H1 (cell line): ENCODE measurements around the gene TMEM245. TPM values are rescaled to one million over a fixed set of nuclear protein-coding genes. Genes with fewer than 3 reads are reported as not detected.

Experiments used
- CTCF ChIA-PET: fragments of 300-600 bp; sonication (Branson Sonifier 250); formaldehyde crosslinking; loops from one replicate; lab custom pipeline; 2021; ENCODE audit not compliant: partially characterized antibody; lab: Charles Lee
- POLR2A ChIA-PET: fragments of 300-600 bp; sonication (Branson Sonifier 250); formaldehyde crosslinking; loops from one replicate; lab custom pipeline; 2021; ENCODE audit warnings: inconsistent platforms; ENCODE audit not compliant: partially characterized antibody; lab: Charles Lee
- DNase-seq, 2 experiments: peaks; one replicate each; pipeline versions ENCODE4 v3.0.0 to v3.0.0-alpha.2; 2010 to 2022; ENCODE audit warnings: low spot score in 2 of 2, low read depth in 1 of 2, mixed read lengths in 1 of 2
- FAIRE-seq: peaks from 2 replicates; lab custom pipeline; 2011; peaks lifted over from hg19 to GRCh38; lab: Jason Lieb, UNC
- H2AFZ ChIP-seq: 2 replicates; pipeline ENCODE4 v1.8.1; 2012; ENCODE audit warnings: low read length, inconsistent platforms
- H2AK5ac ChIP-seq: 2 replicates; pipeline ENCODE4 v1.6.1; 2013; ENCODE audit warnings: low read depth, low read length
- H2BK120ac ChIP-seq: replicated peaks from 2 replicates; pipeline ENCODE3; 2013; ENCODE audit warnings: low read depth, low read length, inconsistent platforms
- H2BK12ac ChIP-seq: 2 replicates; pipeline ENCODE4 v1.6.1; 2013; ENCODE audit warnings: low read depth, low read length
- H2BK15ac ChIP-seq: 2 replicates; pipeline ENCODE4 v1.6.1; 2013; ENCODE audit warnings: low read length
- H2BK20ac ChIP-seq: 2 replicates; pipeline ENCODE4 v1.6.1; 2013; ENCODE audit warnings: low read length
- H2BK5ac ChIP-seq: 2 replicates; pipeline ENCODE4 v1.6.1; 2013; ENCODE audit warnings: low read depth, low read length
- H3K14ac ChIP-seq: 2 replicates; pipeline ENCODE4 v1.6.1; 2013; ENCODE audit warnings: inconsistent platforms; ENCODE audit not compliant: insufficient read length
- H3K18ac ChIP-seq: 2 replicates; pipeline ENCODE4 v1.6.1; 2013; ENCODE audit warnings: low read length; ENCODE audit errors: extremely low read depth
- H3K23ac ChIP-seq: 2 replicates; pipeline ENCODE4 v1.6.1; 2013; ENCODE audit warnings: inconsistent platforms; ENCODE audit not compliant: insufficient read length
- H3K23me2 ChIP-seq: 2 replicates; pipeline ENCODE4 v1.6.1; 2013; ENCODE audit warnings: low read depth, low read length
- H3K27ac ChIP-seq: 2 replicates; pipeline ENCODE4 v1.6.1; 2011; ENCODE audit warnings: low read depth, low read length, inconsistent platforms
- H3K27me3 ChIP-seq, 4 experiments: replicated peaks in 1 of 4; 1 replicate in 1 of 4; 2 replicates in 3 of 4; pipeline versions ENCODE4 v1.6.1 to v1.8.1; 2011 to 2013; ENCODE audit warnings: low read length in 3 of 4, mild to moderate bottlenecking in 3 of 4, inconsistent platforms in 2 of 4, mixed read lengths in 2 of 4, moderate library complexity in 1 of 4; ENCODE audit not compliant: control insufficient read depth in 3 of 4, insufficient read depth in 3 of 4; ENCODE audit errors: extremely low read depth in 1 of 4
- H3K36me3 ChIP-seq, 4 experiments: 2 replicates each; pipeline versions ENCODE4 v1.6.1 to v1.8.1; 2011 to 2013; ENCODE audit warnings: mild to moderate bottlenecking in 4 of 4, low read length in 3 of 4, moderate library complexity in 2 of 4, control low read depth in 1 of 4, inconsistent platforms in 1 of 4; ENCODE audit not compliant: insufficient read depth in 4 of 4, control insufficient read depth in 2 of 4
- H3K4ac ChIP-seq: replicated peaks from 2 replicates; pipeline ENCODE3; 2013; ENCODE audit warnings: low read length, low read depth, mixed read lengths, inconsistent platforms; ENCODE audit not compliant: insufficient read length
- H3K4me1 ChIP-seq, 4 experiments: replicated peaks in 1 of 4; 1 replicate in 1 of 4; 2 replicates in 3 of 4; pipeline versions ENCODE4 v1.6.1 to v1.8.1; 2011 to 2013; ENCODE audit warnings: low read length in 3 of 4, inconsistent platforms in 2 of 4, mixed read lengths in 1 of 4; ENCODE audit not compliant: insufficient read depth in 4 of 4, control insufficient read depth in 3 of 4
- H3K4me2 ChIP-seq, 2 experiments: 2 replicates each; pipeline versions ENCODE4 v1.6.1 to v1.8.1; 2011 to 2013; ENCODE audit warnings: low read depth in 2 of 2, low read length in 2 of 2, control low read depth in 1 of 2, inconsistent platforms in 1 of 2, mild to moderate bottlenecking in 1 of 2; ENCODE audit not compliant: insufficient read depth in 1 of 2
- H3K4me3 ChIP-seq, 4 experiments: fragments of 200-600, 300-600 bp in 1 of 4; sonication (generic), shearing (Covaris generic), sonication (Bioruptor Twin) in 1 of 4; 2 replicates each; pipeline versions ENCODE4 v1.5.1 to v1.8.1; 2011 to 2016; ENCODE audit warnings: low read length in 4 of 4, low read depth in 3 of 4, control low read depth in 2 of 4, inconsistent platforms in 2 of 4, mild to moderate bottlenecking in 2 of 4, mixed read lengths in 1 of 4, moderate library complexity in 1 of 4; ENCODE audit not compliant: insufficient read depth in 2 of 4; ENCODE audit errors: extremely low read depth in 1 of 4
- H3K56ac ChIP-seq: replicated peaks from 2 replicates; pipeline ENCODE3; 2013; ENCODE audit warnings: low read depth, mild to moderate bottlenecking, mixed read lengths, low read length, inconsistent platforms; ENCODE audit not compliant: insufficient read length
- H3K79me1 ChIP-seq: 2 replicates; pipeline ENCODE4 v1.6.1; 2013; ENCODE audit warnings: low read depth, low read length, control low read depth
- H3K79me2 ChIP-seq, 2 experiments: 2 replicates each; pipeline versions ENCODE4 v1.6.1 to v1.8.1; 2012 to 2013; ENCODE audit warnings: low read length in 2 of 2, mild to moderate bottlenecking in 2 of 2, inconsistent platforms in 1 of 2; ENCODE audit not compliant: insufficient read depth in 2 of 2, control insufficient read depth in 1 of 2
- H3K9ac ChIP-seq, 4 experiments: replicated peaks in 1 of 4; 1 replicate in 1 of 4; 2 replicates in 3 of 4; pipeline versions ENCODE4 v1.6.1 to v1.8.1; 2011 to 2013; ENCODE audit warnings: low read depth in 3 of 4, low read length in 3 of 4, control low read depth in 2 of 4, mild to moderate bottlenecking in 2 of 4, moderate library complexity in 2 of 4, inconsistent platforms in 1 of 4; ENCODE audit errors: extremely low read depth in 1 of 4
- H3K9me3 ChIP-seq, 2 experiments: 2 replicates each; pipeline versions ENCODE4 v1.6.1 to v1.8.1; 2012 to 2013; ENCODE audit warnings: mild to moderate bottlenecking in 2 of 2, moderate library complexity in 2 of 2, control low read depth in 1 of 2, inconsistent platforms in 1 of 2, low read depth in 1 of 2, low read length in 1 of 2, mixed read lengths in 1 of 2; ENCODE audit not compliant: insufficient read depth in 2 of 2
- H4K20me1 ChIP-seq, 2 experiments: replicated peaks in 1 of 2; 2 replicates each; pipeline versions ENCODE3 to v1.8.1; 2011 to 2013; ENCODE audit warnings: inconsistent platforms in 2 of 2, low read length in 2 of 2, mild to moderate bottlenecking in 1 of 2; ENCODE audit not compliant: insufficient read depth in 2 of 2, control insufficient read depth in 1 of 2
- H4K5ac ChIP-seq: 2 replicates; pipeline ENCODE4 v1.6.1; 2013; ENCODE audit warnings: low read length, low read depth, mixed read lengths, inconsistent platforms; ENCODE audit not compliant: insufficient read length
- H4K8ac ChIP-seq: 2 replicates; pipeline ENCODE4 v1.8.0; 2013; ENCODE audit warnings: mild to moderate bottlenecking, moderate library complexity, low read length, inconsistent platforms; ENCODE audit not compliant: insufficient read depth; ENCODE audit errors: extremely low read depth
- H4K91ac ChIP-seq: replicated peaks from 2 replicates; pipeline ENCODE3; 2013; ENCODE audit warnings: low read length, mixed read lengths, inconsistent platforms; ENCODE audit not compliant: insufficient read length
- CBX8 ChIP-seq: fragments of 300-800, 300-1000 bp; sonication (generic); IDR thresholded peaks from 2 replicates; pipeline ENCODE4 v1.7.1; 2016; ENCODE audit warnings: low read depth, low read length, borderline replicate concordance
- CEBPB ChIP-seq: IDR thresholded peaks from 2 replicates; pipeline ENCODE4 v1.6.1; 2012; ENCODE audit warnings: low read depth, low read length
- KDM1A ChIP-seq: fragments of 200-600, 300-600 bp; sonication (generic); IDR thresholded peaks from 2 replicates; pipeline ENCODE4 v1.7.1; 2016; ENCODE audit warnings: mild to moderate bottlenecking, low read length, borderline replicate concordance
- MAFK ChIP-seq: IDR thresholded peaks from 2 replicates; pipeline ENCODE4 v1.6.1; 2012; ENCODE audit warnings: low read depth, mild to moderate bottlenecking, improper control_type of control experiment, low read length
- NANOG ChIP-seq: IDR thresholded peaks from 2 replicates; pipeline ENCODE4 v1.6.1; 2011; ENCODE audit warnings: low read length, low read depth, mild to moderate bottlenecking, inconsistent platforms; ENCODE audit not compliant: insufficient read depth, poor library complexity, severe bottlenecking
- RFX5 ChIP-seq: IDR thresholded peaks from 2 replicates; pipeline ENCODE4 v1.6.1; 2011; ENCODE audit warnings: low read depth, low read length, improper control_type of control experiment, borderline replicate concordance
- RNF2 ChIP-seq: fragments of 200-900, 300-1000 bp; sonication (generic); IDR thresholded peaks from 2 replicates; pipeline ENCODE4 v1.7.1; 2016; ENCODE audit warnings: borderline replicate concordance, low read depth, mild to moderate bottlenecking, antibody characterized with exemption, low read length; ENCODE audit not compliant: poor library complexity, severe bottlenecking; ENCODE audit errors: missing control alignments
- SAP30 ChIP-seq: fragments of 300-600 bp; sonication (generic); IDR thresholded peaks from 2 replicates; pipeline ENCODE4 v1.7.1; 2012; ENCODE audit warnings: low read length, moderate library complexity, mild to moderate bottlenecking, inconsistent platforms; ENCODE audit not compliant: insufficient read depth, insufficient replicate concordance
- SIN3A ChIP-seq, 2 experiments: IDR thresholded peaks in 1 of 2; conservative IDR thresholded peaks in 1 of 2; 2 replicates each; pipeline ENCODE4 v1.6.1; 2011 to 2012; ENCODE audit warnings: low read length in 2 of 2, improper control_type of control experiment in 1 of 2, low read depth in 1 of 2, mild to moderate bottlenecking in 1 of 2
- SRF ChIP-seq: IDR thresholded peaks from 2 replicates; pipeline ENCODE4 v1.6.1; 2011; ENCODE audit warnings: mild to moderate bottlenecking, low read depth, low read length, moderate library complexity
- TCF12 ChIP-seq: IDR thresholded peaks from 2 replicates; pipeline ENCODE4 v1.6.1; 2011; ENCODE audit warnings: low read depth, mild to moderate bottlenecking, low read length
- WGBS, 2 experiments: shearing (Covaris generic) in 1 of 2; methylation state at CpG; one replicate each; pipeline versions ENCODE4 v1.1.6 to v1.1.7; 2013 to 2015; ENCODE audit warnings: low lambda C conversion rate in 2 of 2, mixed read lengths in 2 of 2, inconsistent platforms in 1 of 2, low coverage in 1 of 2, missing lambda C conversion rate in 1 of 2; ENCODE audit not compliant: insufficient replicate concordance in 2 of 2, insufficient coverage in 1 of 2, insufficient read length in 1 of 2; ENCODE audit errors: extremely low coverage in 1 of 2, missing lambda C conversion rate in 1 of 2; 5-methylcytosine and 5-hydroxymethylcytosine counted together
- polyA plus RNA-seq, 7 experiments: library from polyadenylated mRNA; depleted of rRNA in 3 of 7; stranded (reverse) in 5 of 7; unstranded in 2 of 7; fragments of >200 nt in 5 of 7; fragments of 200-250 nt in 2 of 7; gene quantifications; 1 replicate in 5 of 7; 2 replicates in 1 of 7; 4 replicates in 1 of 7; pipeline versions ENCODE4 v1.2.1 to v1.2.3, GENCODE V29; 2011 to 2013; ENCODE audit warnings: missing spikeins in 2 of 7, mixed read lengths in 2 of 7
- total RNA-seq: library from RNA; stranded (reverse); fragmentation: NEBNext Ultra II Directional; extraction: Animal tissue kit (Norgen Biotek cat#: 25700); gene quantifications from 2 replicates; pipeline ENCODE4 v1.2.1, GENCODE V29; 2021
- TF ChIP-seq, protein P1 (sequence below): IDR thresholded peaks from 2 replicates; pipeline ENCODE4 v1.6.1; 2012; ENCODE audit warnings: inconsistent platforms

TMEM245 gene
- total and polyA plus RNA-seq, 2 of the 8 experiments (the other 6 are each of a cell fraction or from before 2014, with no cell fraction given): 44.3 to 45.8 TPM

- Histone ChIP-seq H3K4me1 (no peaks in the 10 kb centered on the region), H3K23me2 (no peaks in the 10 kb centered on the region), H3K36me3 (peaks cover 0 to 69% (median 29%) of the 10 kb centered on the region in 4 experiments; a peak in 6 of 8 replicates), H3K4me3 (no peak overlapping the region), H3K23ac (no peak overlapping the region), H2BK15ac (no peak overlapping the region), H2BK120ac (no peak overlapping the region), H4K91ac (no peak overlapping the region), H2BK12ac (no peak overlapping the region), H3K56ac (no peak overlapping the region), H3K27me3 (no peaks in the 10 kb centered on the region), H3K27ac (no peak overlapping the region), H4K20me1 (peaks cover 2 to 3% of the 10 kb centered on the region in 2 experiments), H3K79me1 (no peaks in the 10 kb centered on the region), H4K5ac (no peak overlapping the region), H2BK5ac (no peak overlapping the region), H3K9ac (no peak overlapping the region), H2AK5ac (no peak overlapping the region), H3K18ac (no peak overlapping the region), H2BK20ac (no peak overlapping the region), H3K4me2 (no peak overlapping the region), H2AFZ (no peak overlapping the region), H3K9me3 (no peaks in the 10 kb centered on the region), H3K79me2 (no peaks in the 10 kb centered on the region), H4K8ac (no peak overlapping the region), H3K4ac (no peak overlapping the region), H3K14ac (no peak overlapping the region)
- FAIRE-seq: no peak
- DNase-seq: no peak
- ChIA-PET POLR2A (interaction anchor here (0.8 kb wide), 1 partner anchor 18 kb away, joined by 3 read pairs; no protein-coding TSS in a partner anchor), CTCF (interaction anchor here (0.6 to 0.7 kb wide), 2 partner anchors 28 to 56 kb away, joined by 3 read pairs; no protein-coding TSS in a partner anchor)
- WGBS, 2 experiments: 96% methylated on average over 4 of the region's 4 CpGs; no CpG with 5 or more reads in 1 of the 2 experiments
- TF ChIP-seq SRF (no peak), NANOG (no peak), CBX8 (no peak), KDM1A (no peak), MAFK (no peak), TCF12 (no peak), SAP30 (no peak), RNF2 (no peak), SIN3A (conservative IDR thresholded peaks at IDR 0.05 in 1 of 2, IDR thresholded peaks at IDR 0.05 in 1 of 2; ENCODE audit: low read depth in 1 of 2, low read length in 2 of 2) (no peak), CEBPB (no peak), RFX5 (no peak)
- TF ChIP-seq, protein P1, sequence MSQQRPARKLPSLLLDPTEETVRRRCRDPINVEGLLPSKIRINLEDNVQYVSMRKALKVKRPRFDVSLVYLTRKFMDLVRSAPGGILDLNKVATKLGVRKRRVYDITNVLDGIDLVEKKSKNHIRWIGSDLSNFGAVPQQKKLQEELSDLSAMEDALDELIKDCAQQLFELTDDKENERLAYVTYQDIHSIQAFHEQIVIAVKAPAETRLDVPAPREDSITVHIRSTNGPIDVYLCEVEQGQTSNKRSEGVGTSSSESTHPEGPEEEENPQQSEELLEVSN: no peak
Measured at GRCh38 chr9:109040571-109040970, 79.2 kb downstream of the TMEM245 start.
